AG10803 (cell line): Measurements from ENCODE around the gene ACSS1.

Experiments
- DNase-seq: peaks from one replicate; pipeline ENCODE4 v3.0.0; 2010; ENCODE audit warnings: low read depth
- H3K4me3 ChIP-seq: 2 replicates; pipeline ENCODE4 v1.5.1; 2011; ENCODE audit warnings: mild to moderate bottlenecking, low read length, control low read depth
- TF ChIP-seq, protein P1 (sequence below): conservative IDR thresholded peaks from 2 replicates; pipeline ENCODE4 v1.5.1; 2011; ENCODE audit warnings: mild to moderate bottlenecking, low read length, control low read depth, inconsistent platforms

The ACSS1 gene

DNA sequence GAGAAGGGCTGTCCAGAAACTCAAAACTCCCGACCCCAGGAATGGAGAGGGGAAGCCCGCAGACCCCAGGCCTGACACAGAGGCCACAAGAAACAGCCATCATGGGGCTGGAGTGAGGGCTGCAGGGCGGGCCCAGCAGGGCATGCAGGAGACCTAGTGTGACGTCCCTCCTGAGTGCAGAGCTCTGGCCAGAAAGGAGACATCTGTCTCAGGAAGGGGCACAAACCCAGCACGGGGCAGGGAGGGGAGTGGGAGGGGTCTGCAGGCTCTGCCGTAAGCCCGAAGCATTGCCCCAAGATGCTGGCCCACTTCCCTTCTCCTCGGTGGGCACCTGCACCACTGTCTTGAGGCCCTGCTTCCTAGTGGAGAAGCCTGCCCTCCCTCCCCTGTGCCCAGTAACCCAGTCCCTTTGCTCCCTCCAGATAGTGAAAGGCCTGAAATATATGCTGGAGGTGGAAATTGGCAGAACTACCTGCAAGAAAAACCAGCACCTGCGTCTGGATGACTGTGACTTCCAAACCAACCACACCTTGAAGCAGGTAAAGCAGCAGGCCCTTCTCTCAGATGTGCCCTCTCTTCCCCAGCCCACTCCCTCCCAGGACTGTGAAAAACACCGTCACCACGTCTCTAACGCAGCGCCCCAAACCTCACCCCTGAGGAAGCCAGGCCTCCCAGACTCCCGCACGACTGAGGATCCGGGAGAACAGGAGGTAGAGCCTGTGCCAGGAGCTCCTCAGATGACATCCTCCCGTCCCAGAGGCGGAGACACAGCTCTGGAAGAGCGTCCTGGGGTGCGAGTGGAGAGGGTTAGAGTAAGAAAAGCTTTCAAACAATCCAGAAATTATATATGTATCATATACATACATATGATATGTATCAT is 99.2 kb downstream of the ACSS1 start:
- TF ChIP-seq, protein P1, sequence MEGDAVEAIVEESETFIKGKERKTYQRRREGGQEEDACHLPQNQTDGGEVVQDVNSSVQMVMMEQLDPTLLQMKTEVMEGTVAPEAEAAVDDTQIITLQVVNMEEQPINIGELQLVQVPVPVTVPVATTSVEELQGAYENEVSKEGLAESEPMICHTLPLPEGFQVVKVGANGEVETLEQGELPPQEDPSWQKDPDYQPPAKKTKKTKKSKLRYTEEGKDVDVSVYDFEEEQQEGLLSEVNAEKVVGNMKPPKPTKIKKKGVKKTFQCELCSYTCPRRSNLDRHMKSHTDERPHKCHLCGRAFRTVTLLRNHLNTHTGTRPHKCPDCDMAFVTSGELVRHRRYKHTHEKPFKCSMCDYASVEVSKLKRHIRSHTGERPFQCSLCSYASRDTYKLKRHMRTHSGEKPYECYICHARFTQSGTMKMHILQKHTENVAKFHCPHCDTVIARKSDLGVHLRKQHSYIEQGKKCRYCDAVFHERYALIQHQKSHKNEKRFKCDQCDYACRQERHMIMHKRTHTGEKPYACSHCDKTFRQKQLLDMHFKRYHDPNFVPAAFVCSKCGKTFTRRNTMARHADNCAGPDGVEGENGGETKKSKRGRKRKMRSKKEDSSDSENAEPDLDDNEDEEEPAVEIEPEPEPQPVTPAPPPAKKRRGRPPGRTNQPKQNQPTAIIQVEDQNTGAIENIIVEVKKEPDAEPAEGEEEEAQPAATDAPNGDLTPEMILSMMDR, result no peak
- no peak for DNase-seq

DNA sequence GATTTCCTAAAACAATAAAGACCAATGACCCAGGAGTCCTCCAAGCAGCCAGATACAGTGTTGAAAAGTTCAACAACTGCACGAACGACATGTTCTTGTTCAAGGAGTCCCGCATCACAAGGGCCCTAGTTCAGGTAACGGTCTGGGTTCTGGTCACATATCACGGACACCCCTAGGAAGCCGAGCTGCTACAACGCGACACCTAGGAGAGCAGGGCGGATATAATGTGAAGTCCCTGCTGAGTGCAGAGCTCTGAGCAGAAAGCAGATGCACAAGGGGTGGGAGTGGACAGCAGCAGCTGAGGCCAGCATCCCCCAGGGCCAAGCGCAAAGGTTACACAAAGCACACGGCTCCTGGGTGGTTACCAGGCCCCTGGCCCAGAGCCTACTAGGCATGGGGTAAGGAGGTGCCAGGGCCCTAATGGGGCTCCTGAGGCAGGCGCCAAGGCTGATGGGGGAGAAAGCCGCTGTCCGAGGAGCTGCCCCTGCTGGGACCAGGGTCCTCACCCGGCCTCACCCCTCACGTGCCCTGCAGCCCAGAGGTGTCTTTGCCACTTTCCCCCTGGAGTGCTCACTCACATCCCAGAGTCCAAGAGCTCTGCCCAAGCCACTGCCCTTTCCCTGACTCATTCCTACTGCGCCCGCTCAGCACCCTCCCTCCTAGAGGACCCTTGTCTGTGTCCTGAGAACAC is 100.5 kb downstream of the ACSS1 start:
- TF ChIP-seq, protein P1, result no peak
- H3K4me3 ChIP-seq, result no peak overlapping the region

More for the DNA sequence above, 99.2 kb downstream of the ACSS1 start:
- no peak overlapping the region for H3K4me3 ChIP-seq

More for the DNA sequence above, 100.5 kb downstream of the ACSS1 start:
- no peak for DNase-seq
